ENCODE measurements around the gene TRIO. TPM values are rescaled to one million over a fixed set of nuclear protein-coding genes. Genes with fewer than 3 reads are reported as not detected.
"Not testable (repeated sequence)": the region's sequence is repeated elsewhere in the genome, so short reads cannot be mapped to it uniquely, and the experiment has no call there.

The TRIO gene
- total RNA-seq, 1 experiment from 2014 or later: 68.4 TPM

DNA sequence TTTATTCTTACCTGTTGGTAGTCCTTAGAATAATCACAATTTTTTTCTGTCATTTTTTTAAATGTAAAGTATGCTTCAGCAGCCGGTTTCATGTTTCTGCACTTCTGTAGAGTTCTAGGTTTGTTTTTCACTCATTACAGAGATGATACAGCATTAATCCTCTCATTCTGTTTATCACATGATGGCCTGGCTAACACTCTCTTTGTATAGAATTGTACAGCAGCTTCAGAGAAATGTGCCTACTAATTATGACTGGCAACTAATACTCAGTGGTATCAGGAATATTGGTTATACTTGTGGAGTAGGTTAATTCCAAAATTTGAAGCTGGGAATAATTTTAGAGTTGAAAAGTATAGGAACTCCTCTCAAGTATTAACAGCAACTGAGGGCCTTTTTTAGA lies 245.6 kb downstream of the TRIO start (continued):
- TF ChIP-seq CTCF (IDR thresholded peaks at IDR 0.05 in 2 of 3, conservative IDR thresholded peaks at IDR 0.05 in 1 of 3; ENCODE audit: borderline replicate concordance in 1 of 3, insufficient read depth in 1 of 3, low read depth in 2 of 3, low read length in 2 of 3) (no peak), ATF3 (IDR thresholded peaks at IDR 0.05) (no peak), ZFX (IDR thresholded peaks at IDR 0.05) (no peak), CEBPB (IDR thresholded peaks at IDR 0.05; ENCODE audit: low read depth) (no peak)

DNA sequence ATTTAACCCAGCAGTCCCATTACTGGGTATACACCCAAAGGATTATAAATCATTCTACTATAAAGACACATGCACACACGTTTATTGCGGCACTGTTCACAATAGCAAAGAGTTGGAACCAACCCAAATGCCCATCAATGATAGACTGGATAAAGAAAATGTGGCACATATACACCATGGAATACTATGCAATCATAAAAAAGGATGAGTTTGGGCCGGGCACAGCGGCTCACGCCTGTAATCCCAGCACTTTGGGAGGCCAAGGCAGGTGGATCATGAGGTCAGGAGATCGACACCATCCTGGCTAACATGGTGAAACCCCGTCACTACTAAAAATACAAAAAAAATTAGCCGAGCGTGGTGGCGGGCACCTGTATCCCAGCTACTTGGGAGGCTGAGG lies 249.4 kb downstream of the TRIO start:
- H3K4me3 ChIP-seq (replicated peaks in 1 of 2; ENCODE audit: low read depth in 1 of 2, low read length in 2 of 2); H3K9me2 ChIP-seq (ENCODE audit: insufficient read depth); H3K4me1 ChIP-seq (ENCODE audit: control insufficient read depth in 1 of 2, insufficient read depth in 2 of 2, low read length in 2 of 2); ATAC-seq; RAD21 ChIA-PET (ENCODE audit: low non-redundant PET in 1 of 2, low total read pairs in 2 of 2, uncharacterized antibody in 2 of 2, unreplicated experiment in 2 of 2); H2AFZ ChIP-seq (ENCODE audit: low read depth, low read length, poor library complexity, severe bottlenecking); H3K27me3 ChIP-seq (ENCODE audit: insufficient read depth, low read length); H3K9me3 ChIP-seq (ENCODE audit: control insufficient read depth in 1 of 2, insufficient read depth in 1 of 2, low read depth in 1 of 2, low read length in 2 of 2); H3K4me2 ChIP-seq (ENCODE audit: low read length); DNase-seq (ENCODE audit: low read depth, low spot score); H3K79me2 ChIP-seq (ENCODE audit: insufficient read depth, low read length); BruUV-seq (replicated peaks); H3K9ac ChIP-seq (ENCODE audit: low read length); H4K20me1 ChIP-seq (ENCODE audit: insufficient read depth); H3K27ac ChIP-seq (ENCODE audit: low read depth, low read length); CTCF ChIA-PET; POLR2A ChIA-PET: not testable (repeated sequence)
- peaks cover 23 to 33% of the 10 kb centered on the region in 2 experiments for H3K36me3 ChIP-seq (ENCODE audit: control insufficient read depth in 1 of 2, insufficient read depth in 2 of 2, low read length in 2 of 2)
- intact Hi-C loops (cut with micrococcal nuclease): loop anchor here (10.0 kb wide), 1 partner anchor 622 kb away; no protein-coding TSS in a partner anchor

GRCh38 chr5:14394365-14394764 lies 251.2 kb downstream of the TRIO start:
- no TSS peak for BruUV-seq (replicated peaks)
- ATAC-seq: no peak
- no peak for TF ChIP-seq RAD21 (IDR thresholded peaks at IDR 0.05; ENCODE audit: low read depth)
- no peak for TF ChIP-seq CBX3 (IDR thresholded peaks at IDR 0.05; ENCODE audit: low read depth)
- H2AFZ ChIP-seq (ENCODE audit: low read depth, low read length, poor library complexity, severe bottlenecking): no peak overlapping the region
- H3K9me2 ChIP-seq (ENCODE audit: insufficient read depth): no peaks in the 10 kb centered on the region
- no peaks in the 10 kb centered on the region for H3K9me3 ChIP-seq (ENCODE audit: control insufficient read depth in 1 of 2, insufficient read depth in 1 of 2, low read depth in 1 of 2, low read length in 2 of 2)
- DNase-seq (ENCODE audit: low read depth, low spot score): no peak
- ChIA-PET CTCF (no interaction called here), RAD21 (ENCODE audit: low non-redundant PET in 1 of 2, low total read pairs in 2 of 2, uncharacterized antibody in 2 of 2, unreplicated experiment in 2 of 2) (no interaction called here), POLR2A (no interaction called here)
- H3K27me3 ChIP-seq (ENCODE audit: insufficient read depth, low read length): no peaks in the 10 kb centered on the region
- no peak overlapping the region for H3K4me3 ChIP-seq (replicated peaks in 1 of 2; ENCODE audit: low read depth in 1 of 2, low read length in 2 of 2)
- H3K9ac ChIP-seq (ENCODE audit: low read length): no peak overlapping the region
- H3K79me2 ChIP-seq (ENCODE audit: insufficient read depth, low read length): no peaks in the 10 kb centered on the region
- intact Hi-C loops (cut with micrococcal nuclease): loop anchor here (10.0 kb wide), 1 partner anchor 620 kb away; no protein-coding TSS in a partner anchor
- H3K4me1 ChIP-seq (ENCODE audit: control insufficient read depth in 1 of 2, insufficient read depth in 2 of 2, low read length in 2 of 2): no peaks in the 10 kb centered on the region
- H4K20me1 ChIP-seq (ENCODE audit: insufficient read depth): no peaks in the 10 kb centered on the region
- H3K4me2 ChIP-seq (ENCODE audit: low read length): no peak overlapping the region
- H3K36me3 ChIP-seq (ENCODE audit: control insufficient read depth in 1 of 2, insufficient read depth in 2 of 2, low read length in 2 of 2): peaks cover 16 to 18% of the 10 kb centered on the region in 2 experiments
- H3K27ac ChIP-seq (ENCODE audit: low read depth, low read length): no peak overlapping the region

Data from HCT116 (cell line).